G401 (cell line): Measurements from ENCODE around the gene HS3ST5. TPM values are rescaled to one million over a fixed set of nuclear protein-coding genes. Genes with fewer than 3 reads are reported as not detected.

Experiments used
- DNase-seq: peaks from one replicate; pipeline ENCODE4 v3.0.0-alpha.2; 2015; ENCODE audit warnings: low spot score
- in situ Hi-C: cut with HindIII; loops from 2 replicates; pipeline ENCODE4 v1.10.0; 2016; ENCODE audit warnings: low sequenced_read_pairs, mixed read lengths
- total RNA-seq: library from RNA; depleted of rRNA; stranded (reverse); fragments of >200 nt; shearing (Covaris generic); gene quantifications from 2 replicates; pipeline ENCODE4 v1.2.3, GENCODE V29; 2014

HS3ST5 gene
- total RNA-seq, 1 experiment from 2014 or later = not detected

- in situ Hi-C loops = no loop called here
- no peak for DNase-seq
Measured at GRCh38 chr6:114135363-114135971, 207.4 kb downstream of the HS3ST5 start.

- in situ Hi-C loops = no loop called here
- no peak for DNase-seq
Measured at GRCh38 chr6:114133816-114134215, 209.0 kb downstream of the HS3ST5 start.

GRCh38 chr6:114131945-114132344 lies 210.9 kb downstream of the HS3ST5 start:
- no peak for DNase-seq
- in situ Hi-C loops = no loop called here

- DNase-seq = no peak
- in situ Hi-C loops = no loop called here
Measured at GRCh38 chr6:114125576-114125975, 217.2 kb downstream of the HS3ST5 start.

GRCh38 chr6:114121913-114122662 lies 220.7 kb downstream of the HS3ST5 start:
- in situ Hi-C loops = no loop called here
- DNase-seq = no peak

GRCh38 chr6:114119056-114119455 lies 223.8 kb downstream of the HS3ST5 start:
- in situ Hi-C loops = no loop called here
- DNase-seq = no peak

- in situ Hi-C loops = no loop called here
- DNase-seq = no peak
Measured at GRCh38 chr6:114115652-114116051, 227.2 kb downstream of the HS3ST5 start.

- in situ Hi-C loops = no loop called here
- DNase-seq = peak; percentile 37
Measured at GRCh38 chr6:114108119-114109002, 234.5 kb downstream of the HS3ST5 start.

- in situ Hi-C loops = no loop called here
- DNase-seq = no peak
Measured at GRCh38 chr6:114106020-114106419, 236.8 kb downstream of the HS3ST5 start.

- in situ Hi-C loops = no loop called here
Measured at GRCh38 chr6:114101255-114101654, 241.6 kb downstream of the HS3ST5 start.

GRCh38 chr6:114100215-114100994 lies 242.4 kb downstream of the HS3ST5 start:
- no peak for DNase-seq
- in situ Hi-C loops = no loop called here

More at GRCh38 chr6:114101255-114101654, 241.6 kb downstream of the HS3ST5 start:
- no peak for DNase-seq

- DNase-seq = peak; percentile 4
Measured at GRCh38 chr6:114096561-114097172, 246.2 kb downstream of the HS3ST5 start.

GRCh38 chr6:114092943-114093342 lies 249.9 kb downstream of the HS3ST5 start:
- in situ Hi-C loops = no loop called here
- no peak for DNase-seq

More at GRCh38 chr6:114096561-114097172, 246.2 kb downstream of the HS3ST5 start:
- in situ Hi-C loops = no loop called here

GRCh38 chr6:114090626-114091025 lies 252.2 kb downstream of the HS3ST5 start:
- in situ Hi-C loops = no loop called here
- DNase-seq = no peak

- in situ Hi-C loops = no loop called here
- DNase-seq = no peak
Measured at GRCh38 chr6:114087496-114087895, 255.3 kb downstream of the HS3ST5 start.

GRCh38 chr6:114085211-114085610 lies 257.6 kb downstream of the HS3ST5 start:
- no peak for DNase-seq
- in situ Hi-C loops = no loop called here

GRCh38 chr6:114084327-114084890 lies 258.4 kb downstream of the HS3ST5 start:
- in situ Hi-C loops = no loop called here
- DNase-seq = no peak

- no peak for DNase-seq
- in situ Hi-C loops = no loop called here
Measured at GRCh38 chr6:114083251-114083650, 259.6 kb downstream of the HS3ST5 start.
